ENCODE results near the gene PLCB3.

- no peak for TF ChIP-seq CTCF (conservative IDR thresholded peaks at IDR 0.05; ENCODE audit: low read depth, low read length)
- no peak for TF ChIP-seq EZH2 (IDR thresholded peaks at IDR 0.05; ENCODE audit: low read length, unreplicated experiment)
- no peak for TF ChIP-seq EZH2phosphoT487 (IDR thresholded peaks at IDR 0.05; ENCODE audit: borderline replicate concordance, low read length)
Observed at GRCh38 chr11:64210301-64211020, 40.9 kb upstream of the PLCB3 start.
